MM.1S (cell line): ENCODE data around the gene CTNNA3.

Experiments
- CTCF ChIP-seq: fragments of 300-600 bp; sonication (generic); IDR thresholded peaks from 2 replicates; pipeline ENCODE4 v1.5.1; 2016; ENCODE audit warnings: antibody characterized with exemption, low read length, mixed read lengths
- EZH2 ChIP-seq: fragments of 300-600 bp; sonication (generic); optimal IDR thresholded peaks from 2 replicates; pipeline ENCODE3; 2017; ENCODE audit warnings: low read depth, mild to moderate bottlenecking, antibody characterized with exemption, low read length, mixed read lengths

- TF ChIP-seq CTCF (no peak), EZH2 (no peak)
These were observed 1743.9 kb downstream of the CTNNA3 start for GRCh38 chr10:65952086-65952485.
